HG02588 (cell line): Measurements from ENCODE around the gene HEMGN.
"Not testable (repeated sequence)": the region's sequence is repeated elsewhere in the genome, so short reads cannot be mapped to it uniquely, and the experiment has no call there.

Experiments
- ATAC-seq: cut with Tn5 transposase; IDR thresholded peaks from one replicate; pipeline ENCODE4 v1.9.1; 2021; ENCODE audit warnings: mild to moderate bottlenecking, moderate library complexity; ENCODE audit not compliant: unreplicated experiment

The HEMGN gene, protein sequence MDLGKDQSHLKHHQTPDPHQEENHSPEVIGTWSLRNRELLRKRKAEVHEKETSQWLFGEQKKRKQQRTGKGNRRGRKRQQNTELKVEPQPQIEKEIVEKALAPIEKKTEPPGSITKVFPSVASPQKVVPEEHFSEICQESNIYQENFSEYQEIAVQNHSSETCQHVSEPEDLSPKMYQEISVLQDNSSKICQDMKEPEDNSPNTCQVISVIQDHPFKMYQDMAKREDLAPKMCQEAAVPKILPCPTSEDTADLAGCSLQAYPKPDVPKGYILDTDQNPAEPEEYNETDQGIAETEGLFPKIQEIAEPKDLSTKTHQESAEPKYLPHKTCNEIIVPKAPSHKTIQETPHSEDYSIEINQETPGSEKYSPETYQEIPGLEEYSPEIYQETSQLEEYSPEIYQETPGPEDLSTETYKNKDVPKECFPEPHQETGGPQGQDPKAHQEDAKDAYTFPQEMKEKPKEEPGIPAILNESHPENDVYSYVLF

DNA sequence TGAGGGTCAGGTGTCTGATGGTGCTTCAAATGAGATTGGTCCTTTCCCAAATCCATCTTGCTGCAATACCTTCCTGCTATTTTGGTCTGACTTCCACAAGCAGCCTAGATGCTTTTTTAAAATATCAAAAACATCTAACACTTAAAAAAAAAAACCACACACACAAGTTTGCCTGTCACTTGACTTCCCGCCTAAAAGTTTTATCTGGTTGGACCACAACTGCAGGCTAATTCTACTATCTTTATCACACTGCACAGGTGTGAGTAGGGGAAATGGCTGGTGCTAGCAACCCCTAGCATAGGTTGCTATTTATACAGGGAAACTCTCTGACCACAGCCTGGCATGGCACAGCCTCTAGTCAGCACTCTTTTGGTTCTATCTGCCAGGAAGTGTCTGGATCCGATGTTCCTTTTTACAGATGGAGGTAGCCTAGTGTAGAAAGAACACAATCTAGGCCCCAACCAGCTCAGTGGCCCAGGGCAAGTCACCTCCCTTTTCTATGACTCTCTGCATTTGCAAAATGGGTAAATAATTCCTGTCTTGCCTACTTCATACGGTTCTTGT lies at the start of gene HEMGN:
Gene HEMGN, minus strand, starts transcription at position 92 of the 564 bp plus-strand sequence. Its CDS starts 36 bp downstream, at position 56.
- peak; percentile 65 for ATAC-seq

DNA sequence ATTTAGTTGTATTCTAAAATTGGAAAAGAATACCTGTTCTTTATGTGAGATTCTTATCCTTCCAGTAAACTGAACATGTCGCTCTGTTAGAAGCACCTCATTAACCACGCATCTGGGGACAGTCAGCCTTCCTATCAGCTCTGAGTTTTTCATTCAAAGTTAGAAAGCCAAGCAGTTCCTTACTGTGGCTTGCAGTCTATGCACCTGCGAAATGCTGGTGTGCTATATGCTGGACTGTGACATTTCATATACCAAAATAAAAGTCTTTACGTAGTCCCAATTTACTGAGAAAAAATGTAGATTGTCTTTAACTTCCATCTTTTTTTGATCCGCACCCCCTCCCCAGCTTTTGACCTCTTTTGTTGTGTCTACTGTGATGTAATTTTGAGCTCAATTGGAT lies 49.5 kb upstream of the HEMGN start:
- no peak for ATAC-seq

DNA sequence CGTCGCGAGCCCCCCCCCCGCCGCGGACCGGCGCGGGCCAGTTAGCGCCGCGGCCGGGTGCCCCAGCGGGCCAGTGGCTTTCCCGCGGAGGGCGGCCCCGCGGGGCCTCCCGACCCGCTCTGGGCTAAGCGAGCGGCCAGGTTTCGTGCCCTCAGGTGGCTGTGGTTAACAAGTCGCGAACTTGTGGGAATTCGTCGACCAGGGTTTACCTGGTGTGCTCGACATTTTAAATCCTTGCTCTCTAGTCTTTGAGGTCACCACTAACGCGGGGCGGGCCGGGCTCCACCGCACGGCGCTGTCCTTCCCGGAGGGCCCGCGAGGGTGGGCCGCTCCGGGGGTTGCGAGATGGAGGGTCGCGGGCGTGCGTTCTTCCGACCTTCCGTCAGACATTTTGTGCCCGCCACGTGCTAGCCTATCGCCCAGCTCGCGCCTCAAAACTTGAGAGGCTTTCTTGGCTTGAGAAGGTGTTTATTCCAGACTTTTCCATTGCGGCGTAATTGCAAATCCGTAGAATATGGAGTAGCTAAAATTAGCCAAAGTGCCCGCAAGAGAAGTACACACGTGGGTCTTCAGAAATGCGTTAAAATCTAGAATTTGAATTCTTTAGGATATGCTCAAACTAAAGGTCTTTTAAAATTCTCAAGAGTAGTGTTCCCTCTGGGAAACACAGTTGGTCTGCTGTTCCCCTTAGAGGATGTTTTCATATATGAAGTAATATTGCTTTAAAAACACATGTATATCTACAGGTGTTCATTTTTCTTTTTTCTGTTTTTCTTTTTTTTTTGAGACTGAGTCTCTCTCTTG lies 47.3 kb upstream of the HEMGN start:
- no peak for ATAC-seq

DNA sequence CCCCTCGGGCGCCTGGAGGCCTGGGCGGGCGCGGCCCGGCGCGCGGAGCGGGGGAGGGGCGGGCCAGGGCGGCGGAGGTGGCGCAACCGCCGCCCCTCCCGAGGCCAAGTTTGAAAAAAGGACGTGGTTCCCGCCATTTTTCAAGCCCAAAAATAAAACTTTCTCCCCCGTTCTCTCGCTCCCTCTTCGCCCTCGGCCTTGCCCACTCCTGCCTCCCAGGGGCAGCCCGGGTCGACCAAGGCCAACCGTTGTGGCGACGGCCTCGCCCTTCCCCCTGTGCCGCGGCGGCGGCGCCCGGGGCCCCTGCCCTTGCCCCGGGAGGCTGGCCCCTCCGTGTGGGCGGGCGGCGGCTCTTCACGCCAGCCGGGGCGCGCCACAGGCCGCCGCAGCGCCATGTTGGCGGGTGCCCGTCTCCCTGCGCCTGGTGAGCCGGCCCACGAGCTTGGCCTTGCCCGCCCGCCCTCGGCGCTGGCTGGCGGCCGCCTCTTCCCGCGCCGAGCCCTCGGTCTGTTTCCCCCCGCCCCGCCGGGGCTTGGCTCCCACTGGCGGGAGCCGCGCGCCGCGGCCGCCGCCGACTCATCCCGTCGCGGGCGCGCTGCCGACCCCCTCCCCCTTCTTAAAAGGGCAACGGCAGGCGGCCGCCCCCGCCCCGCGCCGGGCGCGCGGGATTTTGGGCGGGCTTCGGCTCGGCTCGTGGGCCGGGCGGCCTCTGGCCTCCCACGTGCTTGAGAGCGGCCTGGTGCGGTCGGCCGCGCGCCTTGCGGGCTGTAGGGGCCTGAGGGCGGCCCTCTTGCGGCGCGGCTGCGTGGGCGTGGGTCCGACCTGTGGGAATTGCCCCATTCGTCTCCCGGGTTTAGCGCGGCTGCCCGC lies 46.5 kb upstream of the HEMGN start:
- peak; percentile 33 for ATAC-seq

DNA sequence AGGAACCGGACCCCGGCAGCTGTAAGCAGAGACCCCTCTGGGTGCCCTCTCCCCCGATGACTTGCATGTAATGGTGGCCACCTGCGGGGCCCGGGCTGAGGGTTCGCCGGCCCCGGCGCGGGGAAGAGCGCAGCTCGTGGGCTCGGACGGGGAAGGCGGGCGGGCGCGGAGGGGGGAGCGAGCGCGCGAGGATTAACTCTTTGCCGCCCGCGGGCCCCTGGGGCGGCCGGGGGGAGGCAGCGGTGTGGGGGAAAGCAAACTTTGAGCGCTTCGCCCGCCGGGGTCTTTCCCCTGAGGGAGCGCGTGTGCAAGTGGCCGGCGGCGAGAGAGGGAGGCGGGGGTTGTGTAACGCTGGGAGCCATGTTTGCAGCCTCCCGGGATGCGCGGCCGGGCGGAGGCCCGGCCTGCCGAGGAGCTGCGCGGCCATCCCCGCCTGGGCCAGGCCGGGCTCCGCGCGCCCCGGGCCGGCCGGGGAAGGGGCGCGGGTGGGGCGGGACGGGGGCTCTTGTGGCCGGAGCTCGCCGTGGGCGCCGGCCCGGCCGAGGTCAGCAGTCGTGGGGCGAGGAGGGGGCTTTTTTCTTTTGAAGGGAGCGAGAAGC lies 45.7 kb upstream of the HEMGN start:
- peak; percentile 7 for ATAC-seq

DNA sequence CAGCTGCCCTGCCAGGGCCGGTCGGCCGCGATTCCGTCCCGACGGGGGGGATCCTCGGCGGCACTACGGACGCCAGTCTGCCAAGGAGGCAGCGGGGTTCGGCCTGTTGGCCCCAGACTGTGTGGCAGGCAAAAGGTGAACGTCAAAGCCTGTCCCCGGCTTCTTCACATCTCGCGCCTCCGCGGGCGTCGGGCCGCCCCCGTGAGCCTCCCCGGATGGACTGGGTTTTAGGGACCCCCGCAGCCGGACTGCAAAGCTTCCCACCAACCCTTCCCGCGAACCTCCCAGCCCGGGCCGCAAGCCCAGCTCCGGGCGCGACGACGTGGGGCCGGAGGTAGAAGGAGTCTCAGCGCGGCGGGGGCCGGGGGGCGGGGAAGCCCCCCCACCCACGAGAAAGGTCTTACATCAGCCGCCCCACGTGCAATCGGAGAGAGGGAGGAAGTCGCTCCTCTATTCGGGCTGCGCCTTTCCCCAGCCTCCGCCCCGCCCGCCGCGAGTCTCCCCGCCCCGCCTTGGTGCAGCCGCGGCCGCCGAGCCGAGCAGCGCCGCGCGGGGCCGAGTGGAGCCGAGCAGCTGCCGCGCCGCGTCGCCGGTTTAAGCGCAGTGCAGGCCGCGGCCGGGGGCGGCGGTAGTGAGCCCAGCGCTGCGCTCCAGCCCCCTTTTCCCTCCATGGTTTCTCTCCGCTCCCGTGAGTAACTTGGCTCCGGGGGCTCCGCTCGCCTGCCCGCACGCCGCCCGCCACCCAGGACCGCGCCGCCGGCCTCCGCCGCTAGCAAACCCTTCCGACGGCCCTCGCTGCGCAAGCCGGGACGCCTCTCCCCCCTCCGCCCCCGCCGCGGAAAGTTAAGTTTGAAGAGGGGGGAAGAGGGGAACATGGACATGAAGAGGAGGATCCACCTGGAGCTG lies 45.0 kb upstream of the HEMGN start, which contains the start of gene ANP32B:
Gene ANP32B, plus strand, starts transcription at position 659 of the 906 bp plus-strand sequence. Its CDS starts 215 bp downstream, at position 874.
- peak; percentile 66 for ATAC-seq

DNA sequence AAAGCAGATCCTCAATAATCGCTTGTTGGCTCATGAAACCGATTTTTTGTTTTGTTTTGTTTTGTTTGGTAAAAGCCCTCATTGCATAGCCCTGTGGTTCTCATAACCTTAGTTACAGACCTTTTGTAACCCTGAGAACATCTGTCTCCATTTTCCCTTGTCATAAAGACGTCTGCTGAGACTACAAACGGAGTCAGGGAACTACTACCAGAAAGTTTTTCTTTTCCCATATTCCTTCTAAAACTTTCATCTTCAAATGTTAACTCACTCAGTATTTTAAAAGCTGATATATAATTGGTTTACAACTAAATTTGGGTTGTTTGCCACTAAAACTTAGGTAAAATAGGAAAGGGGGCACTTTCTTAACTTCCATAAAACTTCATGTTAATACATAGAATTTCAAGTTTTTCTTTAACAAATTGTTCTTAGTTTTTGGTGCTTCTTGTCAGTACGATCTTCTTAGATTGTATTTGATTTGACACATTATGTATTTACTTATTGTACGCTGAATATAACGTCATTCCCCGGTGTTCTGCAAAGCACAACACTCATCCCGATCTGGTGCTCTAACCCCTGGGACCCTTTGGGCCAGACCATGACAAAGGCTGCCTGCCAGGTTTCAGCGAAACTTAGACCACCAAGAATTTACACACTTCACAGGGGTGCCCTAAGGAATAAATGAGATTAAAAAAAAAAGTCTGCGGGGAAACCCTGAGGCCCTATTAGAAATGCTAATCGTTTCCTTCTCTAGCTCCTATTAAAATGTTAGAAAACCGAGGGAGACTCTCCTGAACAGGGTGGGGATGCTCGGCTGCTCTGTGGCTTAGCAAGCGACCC lies 44.1 kb upstream of the HEMGN start:
- ATAC-seq: no peak

DNA sequence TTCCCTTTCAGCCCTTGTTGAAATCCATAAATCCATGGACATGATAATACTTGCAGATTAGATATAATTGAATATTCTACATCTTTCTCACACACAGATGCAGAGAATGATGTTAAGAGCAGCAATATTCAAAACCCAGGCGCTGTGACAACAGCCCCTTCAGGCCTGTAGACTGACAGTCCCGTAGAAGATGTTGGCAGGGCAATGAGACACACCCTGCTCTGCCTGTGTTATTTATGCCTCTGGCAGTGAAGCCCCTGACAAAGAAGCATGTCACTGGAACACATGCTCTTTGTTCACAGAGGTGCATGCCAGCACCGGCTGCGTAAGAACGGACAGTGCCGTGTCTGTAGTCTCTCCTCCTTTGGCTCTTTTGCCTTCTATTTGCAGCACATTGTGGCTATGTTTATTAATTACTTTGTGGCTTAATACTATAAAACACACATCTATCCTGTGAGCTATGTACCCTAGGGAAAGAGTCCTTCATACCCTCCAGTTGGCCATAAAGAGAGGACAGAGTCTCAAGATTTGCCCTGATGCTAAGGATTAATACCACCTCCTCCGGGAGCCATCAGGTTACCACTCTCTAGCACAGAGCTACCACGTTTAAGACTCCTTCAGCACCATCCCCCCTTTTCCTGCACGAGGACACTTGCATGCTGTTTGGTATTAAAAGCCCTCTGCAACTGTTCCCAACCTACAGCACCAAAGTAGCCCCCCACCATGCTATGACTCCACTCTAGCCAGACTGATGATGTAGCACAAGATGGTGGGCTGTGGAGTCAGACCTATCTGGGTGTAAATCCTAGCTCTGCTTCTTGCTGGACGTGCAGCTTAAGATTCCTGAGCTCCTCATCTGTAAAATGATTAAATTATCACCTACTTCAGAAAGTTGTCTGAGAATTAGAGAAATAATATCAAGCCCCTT lies 43.2 kb upstream of the HEMGN start:
- ATAC-seq: no peak

DNA sequence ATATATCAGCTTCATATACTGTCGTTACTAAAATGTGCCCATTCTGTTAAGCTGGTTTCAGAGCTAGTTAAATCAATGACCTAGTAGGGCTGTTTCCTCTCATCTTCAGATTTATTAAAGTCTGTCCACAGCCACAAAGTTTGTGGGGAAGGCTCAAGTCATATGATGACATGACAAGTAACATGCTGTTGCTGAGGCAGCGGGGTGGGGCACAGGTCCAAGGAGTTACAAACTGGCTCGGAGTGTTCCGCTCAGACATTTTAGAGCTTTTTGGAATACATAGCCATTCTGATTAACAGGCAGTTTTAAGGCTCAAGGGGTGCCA lies 42.5 kb upstream of the HEMGN start:
- no peak for ATAC-seq

DNA sequence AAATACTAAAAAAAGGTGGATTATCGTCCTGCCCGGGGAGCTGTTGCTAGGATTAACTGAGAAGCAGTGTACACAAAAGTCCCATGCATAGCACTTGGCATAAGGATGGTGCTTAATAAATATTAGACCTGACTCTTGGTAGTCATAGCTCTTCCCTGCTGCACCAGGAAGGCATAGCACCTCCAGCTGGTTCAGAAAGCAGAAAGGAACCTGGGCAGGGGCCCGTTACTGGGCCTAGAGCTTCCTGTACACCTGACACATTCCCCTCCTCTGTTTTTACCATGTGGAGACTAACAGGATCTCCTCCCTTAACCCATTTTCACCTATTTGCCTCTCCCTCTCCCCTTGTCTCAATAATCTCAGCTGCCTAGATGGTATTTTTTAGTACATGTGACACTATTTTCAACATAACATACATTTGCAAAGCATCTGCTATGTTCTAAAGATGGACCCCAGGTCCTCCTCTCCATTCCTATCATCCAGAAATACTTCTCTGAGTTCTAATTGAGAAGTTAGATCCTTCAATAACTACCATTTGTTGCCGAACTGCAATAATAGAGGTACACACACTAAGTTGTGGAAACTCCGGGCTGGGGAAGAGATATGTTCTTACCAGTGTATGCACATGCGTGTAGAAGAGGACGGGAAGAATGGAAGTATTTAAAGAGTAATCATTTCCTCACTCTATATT lies 42.0 kb upstream of the HEMGN start:
- no peak for ATAC-seq

DNA sequence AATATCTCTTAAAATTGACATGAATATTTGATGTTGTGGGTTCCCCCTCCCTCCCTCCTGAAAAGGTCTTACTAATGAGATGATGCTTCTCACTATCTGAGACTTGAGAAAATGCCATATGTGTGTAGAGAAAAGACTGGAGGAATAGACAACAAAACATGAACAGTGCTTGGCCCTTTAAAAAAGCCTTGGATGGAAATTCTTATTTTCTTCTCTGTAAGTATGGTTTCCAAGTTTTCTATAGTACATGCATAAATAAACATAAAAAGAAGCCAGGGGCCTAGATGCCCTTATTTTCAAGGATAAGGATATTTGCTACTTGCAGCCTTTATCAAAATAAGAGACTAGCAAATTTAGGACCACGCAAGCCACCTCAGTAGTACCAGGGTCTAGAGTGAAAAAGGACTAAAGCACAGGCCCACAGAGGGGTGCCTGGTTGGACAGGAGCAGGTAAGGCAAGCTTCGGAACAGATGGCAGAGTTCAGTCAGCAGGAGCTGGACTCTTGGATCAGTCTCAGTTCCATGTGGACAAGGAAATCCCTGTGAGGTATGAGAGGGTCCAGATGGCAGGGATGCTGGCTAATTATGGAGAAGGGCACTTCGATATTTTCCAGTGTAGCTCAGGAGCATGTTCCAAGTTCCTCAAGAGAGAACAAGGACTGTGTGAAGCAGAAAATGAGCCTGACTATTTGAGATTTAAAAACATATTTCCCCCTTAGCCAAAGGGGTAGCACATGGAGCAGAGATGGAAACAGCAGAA lies 40.6 kb upstream of the HEMGN start:
- ATAC-seq: no peak

DNA sequence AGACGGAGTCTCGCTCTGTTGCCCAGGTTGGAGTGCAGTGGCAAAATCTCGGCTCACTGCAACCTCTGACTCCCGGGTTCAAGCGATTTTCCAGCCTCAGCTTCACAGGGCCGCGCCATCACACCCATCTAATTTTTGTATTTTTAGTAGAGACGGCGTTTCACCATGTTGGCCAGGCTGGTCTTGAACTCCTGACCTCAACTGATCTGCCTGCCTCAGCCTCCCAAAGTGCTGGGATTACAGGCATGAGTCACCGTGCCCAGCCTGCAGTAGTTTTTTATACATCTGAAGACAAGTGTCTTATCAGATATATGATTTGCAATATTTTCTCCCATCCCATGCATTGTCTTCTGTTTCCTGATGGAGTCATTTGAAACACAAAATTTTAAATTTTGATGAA lies 38.7 kb upstream of the HEMGN start:
- ATAC-seq: not testable (repeated sequence)

DNA sequence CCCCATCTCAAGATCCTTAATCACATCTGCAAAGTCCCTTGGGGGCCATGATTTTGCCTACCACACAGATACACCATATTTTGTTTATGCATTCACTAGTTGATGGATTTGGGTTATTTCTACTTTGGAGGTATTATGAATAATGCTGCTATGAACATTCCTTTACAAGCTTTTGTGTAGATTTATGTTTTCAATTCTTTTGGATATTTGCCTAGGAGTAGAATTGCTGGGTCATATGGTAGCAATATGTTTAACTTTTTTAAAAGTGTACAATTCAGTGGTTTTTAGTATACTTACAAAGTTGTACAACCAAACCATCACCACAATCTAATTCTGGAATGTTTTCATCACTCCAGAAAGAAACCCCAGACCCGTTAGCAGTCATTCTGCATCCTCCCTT lies 37.4 kb upstream of the HEMGN start:
- ATAC-seq: no peak

DNA sequence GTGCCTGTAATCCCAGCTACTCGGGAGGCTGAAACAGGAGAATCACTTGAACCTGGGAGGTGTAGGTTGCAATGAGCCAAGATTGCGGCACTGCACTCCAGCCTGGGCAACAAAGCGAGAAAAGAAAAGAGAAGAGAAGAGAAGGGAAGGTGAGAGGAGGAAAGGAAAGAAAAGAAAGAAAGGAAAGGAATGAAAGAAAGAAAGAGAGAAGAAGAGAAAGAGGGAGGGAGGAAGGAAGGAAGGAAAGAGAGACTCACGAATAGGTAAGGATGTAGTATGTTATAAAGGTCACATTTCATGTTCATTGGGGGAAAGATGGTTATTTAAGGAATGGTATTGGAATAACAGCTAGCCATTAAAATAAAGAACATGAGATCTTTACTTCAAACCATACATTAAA lies 34.8 kb upstream of the HEMGN start:
- no peak for ATAC-seq

DNA sequence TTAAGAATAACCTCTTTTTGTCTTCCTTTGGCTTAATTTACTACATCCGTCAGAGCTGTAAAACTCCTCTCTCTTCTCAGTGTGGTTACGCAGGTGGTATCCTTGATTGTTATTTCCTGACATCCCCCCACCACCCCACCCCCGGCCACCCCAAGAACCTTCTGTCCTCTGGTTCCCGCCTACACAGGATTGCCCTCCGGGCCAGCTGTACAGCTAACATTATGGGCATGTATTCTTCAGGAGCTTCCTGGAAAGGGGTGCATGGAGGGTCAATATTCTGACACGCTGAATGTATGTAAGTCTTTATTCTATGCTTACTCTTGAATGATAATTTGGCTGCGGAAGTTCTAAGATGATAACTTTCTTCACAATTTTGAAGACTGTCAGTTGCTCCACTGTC lies 32.2 kb upstream of the HEMGN start:
- ATAC-seq: no peak

DNA sequence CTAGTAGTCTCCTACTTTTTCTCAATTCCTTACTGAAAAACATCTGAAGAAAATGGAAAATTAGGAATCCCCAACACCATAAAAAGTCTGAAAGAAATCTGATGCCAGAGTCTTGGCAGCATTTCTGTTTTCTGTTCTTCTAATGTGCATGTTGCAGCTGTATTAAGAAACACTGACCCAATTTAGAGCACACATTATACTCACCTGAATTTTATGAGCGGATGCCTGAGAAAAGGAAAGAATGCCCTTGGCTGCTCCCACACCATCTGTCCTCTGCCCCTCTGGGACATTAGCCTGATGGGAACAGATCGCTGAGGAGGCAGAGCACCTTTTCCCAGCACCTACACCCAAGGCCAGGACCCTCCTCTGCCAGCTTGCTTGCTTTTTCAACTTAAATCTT lies 31.0 kb upstream of the HEMGN start:
- no peak for ATAC-seq
